Smooth muscle cell (in vitro differentiated cells): ENCODE measurements around the gene BYSL. TPM values are rescaled to one million over a fixed set of nuclear protein-coding genes. Genes with fewer than 3 reads are reported as not detected.

Experiments used
- polyA plus RNA-seq: library from polyadenylated mRNA; unstranded; fragments of >200 nt; fragmentation: Nextera tagmentation; extraction: Ambion mirVana; gene quantifications from 2 replicates; pipeline ENCODE4 v1.2.1, GENCODE V29; 2016
- small RNA-seq: library from RNA; depleted of rRNA; stranded (forward); fragments of <200 nt; gene quantifications from one replicate; pipeline ENCODE3, GENCODE V24; 2014
- total RNA-seq: library from RNA; depleted of rRNA; stranded (reverse); fragments of >200 nt; gene quantifications from 2 replicates; pipeline ENCODE4 v1.2.3, GENCODE V29; 2014

Gene BYSL
- total and polyA plus RNA-seq, 2 experiments from 2014 or later, result 11.4 to 23.8 TPM

Small RNAs within 50 kb of the gene (small RNA-seq; reads per million reads assigned to genes)
- not detected for gene RF00019

Other genes with a start within 250 kb of the BYSL start
- 3.3 and 15.7 TPM in 2 replicates for gene TFEB, start 185.9 kb upstream of the BYSL start, total RNA-seq
- gene TFEB, start 185.9 kb upstream of the BYSL start, polyA plus RNA-seq, result 15.3 and 18.2 TPM in 2 replicates
- gene PGC, start 174.1 kb upstream of the BYSL start, total RNA-seq, result not detected in 2 replicates
- gene PGC, start 174.1 kb upstream of the BYSL start, polyA plus RNA-seq, result not detected in 2 replicates
- gene FRS3, start 141.6 kb upstream of the BYSL start, total RNA-seq, result 3.1 and 5.6 TPM in 2 replicates
- gene FRS3, start 141.6 kb upstream of the BYSL start, polyA plus RNA-seq, result 4.8 and 6.4 TPM in 2 replicates
- 2.0 TPM in 1 of 2 replicates, not detected in the other for gene PRICKLE4, start 140.7 kb upstream of the BYSL start, total RNA-seq
- 1.1 TPM in 1 of 2 replicates, not detected in the other for gene PRICKLE4, start 140.7 kb upstream of the BYSL start, polyA plus RNA-seq
- gene TOMM6, start 133.8 kb upstream of the BYSL start, total RNA-seq, result 194 and 253 TPM in 2 replicates
- 233 and 235 TPM in 2 replicates for gene TOMM6, start 133.8 kb upstream of the BYSL start, polyA plus RNA-seq
- 2.3 and 5.2 TPM in 2 replicates for gene USP49, start 26.1 kb upstream of the BYSL start, total RNA-seq
- gene USP49, start 26.1 kb upstream of the BYSL start, polyA plus RNA-seq, result 1.9 and 3.0 TPM in 2 replicates
- 13.2 and 13.4 TPM in 2 replicates for gene MED20, start 360 bp upstream of the BYSL start, total RNA-seq
- 14.0 and 14.9 TPM in 2 replicates for gene MED20, start 360 bp upstream of the BYSL start, polyA plus RNA-seq
- gene CCND3, start 20.3 kb downstream of the BYSL start, total RNA-seq, result 31.5 and 48.0 TPM in 2 replicates
- 84.2 and 107 TPM in 2 replicates for gene CCND3, start 20.3 kb downstream of the BYSL start, polyA plus RNA-seq
- 9.8 and 11.3 TPM in 2 replicates for gene TAF8, start 129.0 kb downstream of the BYSL start, total RNA-seq
- 8.1 and 9.3 TPM in 2 replicates for gene TAF8, start 129.0 kb downstream of the BYSL start, polyA plus RNA-seq
- 4.5 and 4.9 TPM in 2 replicates for gene C6orf132, start 221.1 kb downstream of the BYSL start, total RNA-seq
- gene C6orf132, start 221.1 kb downstream of the BYSL start, polyA plus RNA-seq, result 1.4 and 7.0 TPM in 2 replicates